Fibroblast of pulmonary artery (primary cell): Measurements from ENCODE around the gene CCDC78.

Source experiments
- DNase-seq: peaks from one replicate; pipeline ENCODE4 v3.0.0-alpha.2; 2010; ENCODE audit warnings: low read depth
- H3K4me3 ChIP-seq: replicated peaks from 2 replicates; pipeline ENCODE4 v1.5.1; 2011; ENCODE audit warnings: low read depth, mild to moderate bottlenecking, control low read depth, low read length, moderate library complexity
- TF ChIP-seq, protein P1 (sequence below): IDR thresholded peaks from 2 replicates; pipeline ENCODE4 v1.5.1; 2011; ENCODE audit warnings: mild to moderate bottlenecking, control low read depth, low read length, inconsistent platforms; ENCODE audit errors: missing control alignments

Gene CCDC78

DNA sequence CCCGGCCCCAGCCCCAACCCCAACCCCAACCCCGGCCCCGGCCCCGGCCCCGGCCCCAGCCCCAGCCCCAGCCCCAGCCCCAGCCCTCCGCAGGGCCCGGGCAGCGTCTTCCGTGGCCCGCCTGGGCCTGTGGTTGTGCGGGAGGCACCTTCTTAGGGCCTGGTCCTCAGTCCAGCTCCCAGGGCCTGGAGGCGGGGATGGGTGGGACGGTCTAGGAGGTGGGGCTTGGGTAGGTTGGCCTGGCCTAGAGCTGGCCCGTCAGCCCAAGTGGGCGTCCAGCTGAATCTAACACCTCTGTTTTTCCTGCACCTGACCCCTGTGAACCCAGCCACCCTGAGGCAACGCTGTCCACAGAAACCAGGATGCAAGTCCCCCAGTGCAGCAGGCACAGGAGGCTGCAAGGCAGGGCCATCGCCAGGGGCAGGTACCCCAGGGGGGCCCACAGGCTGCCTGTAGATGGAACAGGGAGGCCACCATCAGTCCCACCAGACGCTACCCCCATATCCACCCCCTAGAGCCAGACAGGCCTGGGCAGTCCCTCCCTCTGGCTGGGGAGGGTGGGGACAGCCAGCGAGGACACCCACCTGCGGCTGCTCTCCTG lies 43.0 kb upstream of the CCDC78 start:
- TF ChIP-seq, protein P1, sequence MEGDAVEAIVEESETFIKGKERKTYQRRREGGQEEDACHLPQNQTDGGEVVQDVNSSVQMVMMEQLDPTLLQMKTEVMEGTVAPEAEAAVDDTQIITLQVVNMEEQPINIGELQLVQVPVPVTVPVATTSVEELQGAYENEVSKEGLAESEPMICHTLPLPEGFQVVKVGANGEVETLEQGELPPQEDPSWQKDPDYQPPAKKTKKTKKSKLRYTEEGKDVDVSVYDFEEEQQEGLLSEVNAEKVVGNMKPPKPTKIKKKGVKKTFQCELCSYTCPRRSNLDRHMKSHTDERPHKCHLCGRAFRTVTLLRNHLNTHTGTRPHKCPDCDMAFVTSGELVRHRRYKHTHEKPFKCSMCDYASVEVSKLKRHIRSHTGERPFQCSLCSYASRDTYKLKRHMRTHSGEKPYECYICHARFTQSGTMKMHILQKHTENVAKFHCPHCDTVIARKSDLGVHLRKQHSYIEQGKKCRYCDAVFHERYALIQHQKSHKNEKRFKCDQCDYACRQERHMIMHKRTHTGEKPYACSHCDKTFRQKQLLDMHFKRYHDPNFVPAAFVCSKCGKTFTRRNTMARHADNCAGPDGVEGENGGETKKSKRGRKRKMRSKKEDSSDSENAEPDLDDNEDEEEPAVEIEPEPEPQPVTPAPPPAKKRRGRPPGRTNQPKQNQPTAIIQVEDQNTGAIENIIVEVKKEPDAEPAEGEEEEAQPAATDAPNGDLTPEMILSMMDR = no peak
- DNase-seq = no peak
- no peak overlapping the region for H3K4me3 ChIP-seq

DNA sequence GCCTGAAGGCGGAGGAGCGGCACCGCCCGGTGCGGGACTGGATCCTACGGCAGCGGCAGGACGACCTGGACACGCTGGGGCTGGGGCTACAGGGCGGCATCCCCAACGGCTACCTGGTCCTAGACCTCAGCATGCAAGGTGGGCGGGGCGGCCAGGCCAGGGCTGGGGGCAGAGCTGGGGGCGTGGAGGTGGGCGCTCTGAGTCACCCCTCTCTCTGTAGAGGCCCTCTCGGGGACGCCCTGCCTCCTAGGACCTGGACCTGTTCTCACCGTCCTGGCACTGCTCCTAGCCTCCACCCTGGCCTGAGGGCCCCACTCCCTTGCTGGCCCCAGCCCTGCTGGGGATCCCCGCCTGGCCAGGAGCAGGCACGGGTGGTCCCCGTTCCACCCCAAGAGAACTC lies 42.2 kb upstream of the CCDC78 start:
- no peak overlapping the region for H3K4me3 ChIP-seq

DNA sequence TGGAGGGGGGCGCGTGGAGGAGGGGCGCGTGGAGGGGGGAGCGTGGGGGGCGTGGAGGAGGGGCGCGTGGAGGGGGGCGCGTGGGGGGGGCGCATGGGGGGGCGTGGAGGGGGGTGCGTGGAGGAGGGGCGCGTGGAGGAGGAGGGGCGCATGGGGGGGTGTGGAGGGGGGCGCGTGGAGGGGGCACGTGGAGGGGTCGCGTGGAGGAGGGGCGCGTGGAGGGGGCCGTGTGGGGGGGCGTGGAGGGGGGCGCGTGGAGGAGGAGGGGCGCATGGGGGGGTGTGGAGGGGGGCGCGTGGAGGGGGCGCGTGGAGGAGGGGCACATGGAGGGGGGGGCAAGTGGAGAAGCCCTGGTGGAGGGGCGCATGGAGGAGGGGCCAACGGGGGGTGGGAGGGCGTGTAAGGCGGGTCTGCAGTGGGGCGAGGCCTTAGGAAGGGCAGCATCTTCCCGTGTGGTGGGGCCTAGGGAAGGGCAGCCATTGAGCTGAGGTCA lies 41.5 kb upstream of the CCDC78 start:
- TF ChIP-seq, protein P1 = no peak
- no peak overlapping the region for H3K4me3 ChIP-seq
- DNase-seq = no peak

More for the DNA sequence above, 42.2 kb upstream of the CCDC78 start:
- DNase-seq = no peak
- TF ChIP-seq, protein P1 = no peak

DNA sequence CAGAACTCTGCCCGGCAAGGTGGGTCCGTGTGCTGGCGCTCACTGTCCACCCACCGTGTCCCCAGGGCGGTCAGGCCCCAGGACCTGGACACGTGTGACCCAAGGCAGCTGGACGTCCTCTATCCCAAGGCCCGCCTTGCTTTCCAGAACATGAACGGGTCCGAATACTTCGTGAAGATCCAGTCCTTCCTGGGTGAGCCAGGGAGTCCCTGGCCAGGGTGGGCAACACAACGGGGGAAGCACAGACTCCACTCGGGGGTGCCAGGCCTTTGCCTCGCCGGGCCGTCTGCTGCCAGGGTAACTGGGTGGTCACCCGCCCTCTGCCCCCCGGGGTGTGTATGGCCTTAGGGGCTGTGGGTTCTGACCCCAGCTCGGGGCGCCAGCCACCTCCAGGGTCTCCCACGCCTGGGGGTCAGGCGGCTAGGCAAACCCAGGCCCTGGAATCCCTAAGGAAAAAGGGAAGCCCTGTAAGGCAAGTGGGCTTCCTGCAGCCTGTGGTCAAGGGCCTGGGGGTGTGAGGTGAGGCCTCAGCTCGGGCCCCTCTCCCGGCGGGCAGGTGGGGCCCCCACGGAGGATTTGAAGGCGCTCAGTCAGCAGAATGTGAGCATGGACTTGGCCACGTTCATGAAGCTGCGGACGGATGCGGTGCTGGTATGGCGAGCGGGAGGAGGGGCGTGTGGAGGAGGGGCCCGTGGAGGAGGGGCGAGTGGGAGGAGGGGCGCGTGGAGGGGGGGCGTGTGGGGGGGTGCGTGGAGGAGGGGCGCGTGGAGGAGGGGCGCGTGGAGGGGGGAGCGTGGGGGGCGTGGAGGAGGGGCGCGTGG lies 40.8 kb upstream of the CCDC78 start:
- DNase-seq = no peak
- H3K4me3 ChIP-seq = no peak overlapping the region
- TF ChIP-seq, protein P1 = no peak

DNA sequence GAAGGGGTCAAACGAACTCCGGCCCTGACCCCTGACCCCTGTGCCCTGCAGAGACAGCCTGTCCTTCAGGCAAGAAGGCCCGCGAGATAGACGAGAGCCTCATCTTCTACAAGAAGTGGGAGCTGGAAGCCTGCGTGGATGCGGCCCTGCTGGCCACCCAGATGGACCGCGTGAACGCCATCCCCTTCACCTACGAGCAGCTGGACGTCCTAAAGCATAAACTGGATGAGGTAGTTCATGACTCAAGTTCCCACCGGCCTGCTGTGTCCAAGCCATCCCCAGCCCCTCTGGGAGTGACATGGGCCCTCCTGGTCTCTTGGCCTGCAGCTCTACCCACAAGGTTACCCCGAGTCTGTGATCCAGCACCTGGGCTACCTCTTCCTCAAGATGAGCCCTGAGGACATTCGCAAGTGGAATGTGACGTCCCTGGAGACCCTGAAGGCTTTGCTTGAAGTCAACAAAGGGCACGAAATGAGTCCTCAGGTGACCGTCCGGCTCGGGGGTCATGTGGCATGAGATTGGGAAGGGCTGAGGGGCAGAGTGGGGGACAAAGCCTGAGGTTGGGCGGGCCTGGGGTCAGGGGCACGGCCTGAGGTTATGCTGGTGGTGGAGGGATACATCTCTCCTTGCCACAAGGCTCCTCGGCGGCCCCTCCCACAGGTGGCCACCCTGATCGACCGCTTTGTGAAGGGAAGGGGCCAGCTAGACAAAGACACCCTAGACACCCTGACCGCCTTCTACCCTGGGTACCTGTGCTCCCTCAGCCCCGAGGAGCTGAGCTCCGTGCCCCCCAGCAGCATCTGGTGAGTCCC lies 40.0 kb upstream of the CCDC78 start:
- TF ChIP-seq, protein P1 = no peak
- no peak for DNase-seq
- no peak overlapping the region for H3K4me3 ChIP-seq

DNA sequence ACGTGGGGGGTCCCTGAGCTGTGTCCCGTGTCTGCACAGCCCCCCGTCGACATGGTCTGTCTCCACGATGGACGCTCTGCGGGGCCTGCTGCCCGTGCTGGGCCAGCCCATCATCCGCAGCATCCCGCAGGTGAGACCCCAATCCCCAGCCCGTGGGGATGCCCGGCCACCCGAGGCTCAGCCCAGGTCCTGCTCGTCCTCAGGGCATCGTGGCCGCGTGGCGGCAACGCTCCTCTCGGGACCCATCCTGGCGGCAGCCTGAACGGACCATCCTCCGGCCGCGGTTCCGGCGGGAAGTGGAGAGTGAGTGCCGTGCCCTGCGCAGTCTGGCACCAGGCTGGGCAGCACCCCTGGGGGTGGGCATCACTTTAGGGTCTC lies 39.2 kb upstream of the CCDC78 start:
- no peak for DNase-seq
- TF ChIP-seq, protein P1 = no peak
- H3K4me3 ChIP-seq = no peak overlapping the region
